Measurements from ENCODE around the gene QDPR.

Gene QDPR

DNA sequence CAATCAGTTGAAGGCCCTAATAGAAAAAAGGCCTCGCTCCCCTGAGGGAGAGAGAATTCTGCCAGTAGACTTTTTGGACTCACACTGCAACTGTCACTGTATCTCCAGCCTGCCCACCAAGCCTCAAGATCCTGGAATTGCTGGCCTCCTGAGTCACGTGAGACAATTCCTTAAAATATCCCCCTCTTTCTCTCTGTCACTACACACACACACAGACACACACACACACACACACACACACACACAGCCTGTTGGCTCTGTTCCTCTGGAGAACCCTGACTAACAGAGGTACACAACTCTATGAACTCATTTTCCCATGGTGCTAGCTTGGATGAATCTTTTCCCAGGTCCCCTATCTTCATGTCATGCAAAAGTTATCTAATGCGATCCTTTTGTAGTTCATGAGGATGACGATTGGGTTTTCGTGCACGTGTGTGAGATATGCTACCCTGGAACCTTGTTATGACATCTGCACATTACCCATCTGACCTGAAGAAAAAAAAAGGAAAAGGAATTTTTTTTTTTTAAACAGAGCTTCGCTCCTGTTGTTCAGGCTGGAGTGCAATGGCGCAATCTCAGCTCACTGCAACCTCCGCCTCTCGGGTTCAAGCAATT, 16.8 kb upstream of the QDPR start:
- no peak for DNase-seq (ENCODE audit: low read depth in 2 of 2, low spot score in 1 of 2)

DNA sequence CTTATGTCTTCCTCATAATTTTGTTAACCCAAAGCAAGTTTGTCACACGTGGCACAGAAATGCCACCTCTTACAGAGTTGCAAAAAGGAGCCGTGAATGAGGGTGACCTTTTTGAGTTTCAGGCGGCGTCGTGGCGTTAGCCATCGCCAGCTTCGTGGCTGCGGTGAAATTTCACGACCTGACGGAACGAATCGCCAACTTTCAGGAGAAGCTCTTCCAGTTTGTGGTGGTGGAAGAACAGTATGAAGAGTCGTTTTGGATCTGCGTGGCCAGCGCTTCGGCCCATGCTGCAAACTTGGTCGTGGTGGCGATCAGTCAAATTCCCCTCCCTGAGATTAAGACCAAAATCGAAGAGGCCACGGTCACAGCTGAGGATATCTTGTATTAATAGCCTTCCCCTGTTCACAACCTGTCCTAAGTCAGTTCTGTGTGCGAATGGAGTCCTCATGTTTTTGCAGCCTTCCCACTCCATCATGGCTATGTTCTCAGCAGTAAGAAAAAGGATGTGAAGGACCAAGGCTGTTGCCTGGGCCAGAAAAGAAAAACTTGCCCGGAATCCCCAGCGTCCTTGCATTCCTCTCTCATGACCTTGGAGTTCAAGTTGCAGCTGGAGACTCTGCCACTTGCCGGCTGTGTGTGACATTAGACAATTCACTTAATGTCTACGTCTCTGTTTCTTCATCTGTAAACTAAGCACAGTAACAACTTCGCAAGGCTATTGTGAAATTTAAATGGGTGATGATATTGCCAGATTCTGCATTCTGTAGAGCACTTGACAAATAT, 15.0 kb upstream of the QDPR start:
- no peak for DNase-seq (ENCODE audit: low read depth in 2 of 2, low spot score in 1 of 2)

DNA sequence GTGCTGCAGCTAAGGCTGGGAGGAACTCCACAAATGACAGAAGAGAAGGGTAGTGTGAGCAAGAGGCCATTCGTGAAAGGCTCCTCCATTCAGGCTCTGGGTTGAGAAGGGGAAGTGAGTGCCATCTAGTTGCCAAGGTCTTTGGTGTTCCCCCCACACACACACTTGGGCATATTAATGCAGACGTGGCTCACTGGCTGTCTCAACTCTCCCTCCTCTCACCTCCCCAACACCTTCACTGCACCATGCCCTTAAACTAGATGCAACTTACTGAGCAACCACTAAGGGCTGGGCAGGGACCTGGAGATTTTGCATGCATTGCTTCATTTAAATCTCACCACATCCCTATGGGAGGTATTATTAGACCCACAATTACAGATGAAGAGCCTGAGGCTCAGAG, 11.8 kb upstream of the QDPR start:
- no peak for DNase-seq (ENCODE audit: low read depth in 2 of 2, low spot score in 1 of 2)

DNA sequence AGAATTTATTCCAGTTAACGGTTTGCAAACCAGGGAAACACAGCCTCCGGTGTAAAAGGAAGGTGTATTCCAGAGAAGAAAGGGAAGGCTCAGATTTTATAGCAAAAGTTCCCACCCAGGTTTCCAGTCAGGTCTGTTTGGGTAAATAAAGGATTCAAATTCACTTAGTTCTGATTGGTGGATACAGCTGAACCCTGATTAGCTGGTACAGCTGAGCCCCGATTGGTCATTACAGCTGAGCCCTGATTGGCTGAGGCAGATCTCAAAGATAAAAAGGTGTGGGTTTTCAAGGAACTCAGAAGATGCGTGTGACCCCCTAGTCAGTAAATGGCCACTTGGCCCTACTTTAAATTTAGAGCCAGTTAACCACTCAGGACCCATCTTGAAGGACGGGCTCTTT, 9.7 kb upstream of the QDPR start:
- DNase-seq (ENCODE audit: low read depth in 2 of 2, low spot score in 1 of 2) = no peak

DNA sequence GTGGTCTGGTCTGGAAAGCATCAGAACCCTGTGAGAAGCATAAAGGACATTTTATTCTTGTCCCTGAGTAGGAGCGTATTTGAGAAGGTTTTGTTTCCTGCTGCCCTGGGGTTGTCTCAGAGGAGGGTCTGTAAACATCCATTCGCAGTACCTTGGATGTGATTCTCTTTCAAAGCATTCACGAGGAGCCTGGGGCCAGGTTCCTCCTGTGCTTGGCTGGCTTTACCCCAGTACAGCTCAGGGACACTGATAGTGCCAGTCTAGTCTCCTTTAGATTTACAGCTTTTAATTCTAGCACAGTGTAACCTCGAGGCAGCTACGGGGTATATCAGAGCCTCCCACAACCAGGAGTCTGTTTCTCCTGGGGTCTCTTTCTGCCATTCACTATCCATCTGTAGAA, 5.8 kb upstream of the QDPR start:
- no peak for DNase-seq (ENCODE audit: low read depth in 2 of 2, low spot score in 1 of 2)

DNA sequence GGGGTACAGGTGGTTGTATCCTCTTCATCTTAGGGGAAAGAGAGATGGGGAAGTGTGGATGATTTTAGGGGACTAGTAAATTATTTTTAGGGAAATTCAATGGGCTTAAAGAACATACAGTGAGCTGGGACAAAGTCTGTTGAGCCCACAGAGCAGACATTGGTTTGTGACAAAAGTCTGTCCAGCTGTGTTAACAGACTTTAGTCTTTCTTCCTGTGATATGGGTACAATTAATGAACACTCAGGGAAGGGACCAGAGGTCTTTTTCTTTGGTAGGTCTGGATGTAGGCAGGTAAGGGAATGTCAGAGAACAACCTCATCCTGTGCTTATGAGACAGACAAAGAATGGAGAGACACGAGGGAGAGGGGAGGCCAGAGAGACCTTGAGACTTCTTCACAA, 5.1 kb upstream of the QDPR start:
- no peak for DNase-seq (ENCODE audit: low read depth in 2 of 2, low spot score in 1 of 2)

DNA sequence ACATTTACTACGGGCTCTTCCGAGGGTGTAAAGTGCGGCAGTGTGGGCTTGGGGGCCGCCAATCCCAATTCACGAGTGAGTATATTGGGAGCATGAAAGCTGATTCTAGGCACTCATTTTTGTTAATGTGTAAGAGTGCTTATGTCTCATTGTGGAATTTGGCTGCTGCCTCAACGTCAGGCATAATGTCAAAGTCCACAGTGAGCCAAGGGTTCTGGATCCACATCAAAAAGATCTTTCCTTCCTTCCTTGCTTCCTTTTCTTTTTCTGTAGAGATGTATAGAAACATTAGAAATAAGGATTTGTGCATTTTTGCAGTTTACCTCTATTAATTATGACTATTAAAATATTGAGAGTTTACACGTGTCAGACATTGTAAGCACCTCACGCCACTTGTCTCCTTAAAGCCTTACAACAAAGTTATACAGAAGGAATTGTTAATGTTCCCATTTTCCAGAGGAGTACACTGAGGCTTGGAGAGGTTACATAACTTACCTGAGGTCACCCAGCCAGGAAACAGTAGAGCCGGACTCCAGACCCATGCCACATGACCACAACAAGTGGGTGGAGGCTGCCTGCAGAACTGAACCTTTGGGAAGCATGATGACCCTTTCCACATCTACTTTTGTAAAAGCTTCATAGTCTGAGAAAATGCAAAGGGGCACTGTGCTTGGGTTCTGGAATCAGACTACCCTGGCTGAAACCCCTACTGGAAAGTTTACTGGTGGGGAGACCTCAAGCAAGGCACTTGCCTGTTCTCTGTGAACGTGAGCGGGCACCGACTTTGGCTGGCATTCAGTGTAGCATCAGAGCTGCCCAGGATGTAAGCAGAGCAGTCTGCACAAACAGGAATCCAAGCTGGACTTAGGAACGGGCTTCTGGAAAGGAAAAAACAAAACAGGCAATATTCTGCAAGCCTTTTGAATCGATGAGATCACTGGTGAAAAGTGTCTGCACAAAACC, 3.8 kb upstream of the QDPR start:
- no peak for DNase-seq (ENCODE audit: low read depth in 2 of 2, low spot score in 1 of 2)

DNA sequence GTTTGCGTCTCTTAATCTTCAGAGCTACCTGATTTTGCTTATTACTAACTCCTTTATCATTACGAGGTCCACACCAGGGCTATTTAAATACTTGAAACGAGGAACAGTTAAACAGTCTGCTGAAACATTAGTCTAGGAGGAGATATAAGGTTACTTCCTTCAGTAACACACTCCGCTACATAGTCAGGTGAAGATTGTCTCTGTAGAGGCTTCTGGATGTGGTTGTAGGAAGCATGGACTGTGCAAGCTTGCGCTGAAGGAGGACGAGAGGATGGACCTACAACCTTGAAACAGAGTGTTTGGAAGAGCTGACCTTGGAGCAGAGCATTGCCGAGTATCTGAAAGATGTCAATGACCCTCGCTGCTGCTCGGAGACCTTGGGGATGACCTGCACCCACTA, 3.0 kb upstream of the QDPR start, which contains the start of gene CLRN2:
TSS of gene CLRN2 (plus strand) at position 301 of the 400 bp plus-strand sequence. CDS start 102 bp downstream, outside the sequence.
- no peak for DNase-seq (ENCODE audit: low read depth in 2 of 2, low spot score in 1 of 2)

DNA sequence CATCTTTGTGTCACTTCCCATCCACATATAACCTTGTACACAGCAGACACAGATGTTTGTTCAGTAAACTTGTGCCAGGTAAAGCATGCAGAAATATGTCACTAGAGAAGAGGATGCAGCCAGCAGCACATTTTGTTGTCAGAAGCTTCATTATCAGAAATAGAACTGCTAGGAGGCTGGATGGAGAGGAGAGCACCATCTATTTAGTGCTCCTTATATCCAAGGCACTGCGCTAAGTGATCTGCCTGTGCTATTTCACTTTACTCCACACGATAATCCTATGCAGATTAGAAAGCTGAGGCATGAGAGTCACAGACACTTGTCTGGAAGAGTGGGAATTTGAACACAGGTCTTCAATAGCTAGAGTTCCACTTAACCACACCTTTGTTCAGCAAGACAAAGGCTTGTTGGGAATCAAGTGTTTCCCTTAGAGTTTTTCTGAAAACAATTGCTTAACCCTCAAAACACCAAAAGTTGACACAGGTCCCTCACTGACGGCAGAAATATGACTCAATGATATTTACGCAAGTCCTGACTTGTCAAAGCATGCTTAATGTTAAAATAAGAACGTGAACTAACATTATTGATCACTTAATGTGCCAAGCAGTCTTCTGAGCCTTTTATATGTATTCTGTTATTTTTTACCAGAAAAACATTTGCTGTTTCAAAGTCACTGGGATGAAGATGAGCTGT, 1.2 kb upstream of the QDPR start:
- DNase-seq (ENCODE audit: low read depth in 2 of 2, low spot score in 1 of 2) = no peak

DNA sequence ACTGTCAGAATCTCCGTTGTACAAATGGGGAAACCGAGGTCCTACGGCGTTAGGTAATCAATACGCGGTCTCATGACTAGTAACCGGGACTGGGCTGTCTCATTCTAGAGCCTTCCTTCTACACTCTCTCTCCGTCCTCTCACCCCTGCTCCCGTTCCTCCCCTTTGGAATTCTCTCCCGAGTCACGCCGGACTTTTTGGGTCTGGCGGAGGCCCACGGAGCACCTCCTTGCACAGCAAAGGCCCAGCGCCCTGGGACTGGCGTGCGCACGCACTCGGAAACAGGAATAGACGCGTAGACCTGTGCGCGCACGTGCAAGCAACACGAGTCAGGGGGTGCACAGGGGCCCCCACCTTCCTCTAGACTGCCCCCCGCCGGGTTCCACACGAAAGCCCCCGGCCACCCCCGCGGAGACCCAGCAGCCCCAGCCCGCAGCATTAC, 361 bp downstream of the QDPR start:
- DNase-seq (ENCODE audit: low read depth in 2 of 2, low spot score in 1 of 2) = peak; percentile 11 to 17

DNA sequence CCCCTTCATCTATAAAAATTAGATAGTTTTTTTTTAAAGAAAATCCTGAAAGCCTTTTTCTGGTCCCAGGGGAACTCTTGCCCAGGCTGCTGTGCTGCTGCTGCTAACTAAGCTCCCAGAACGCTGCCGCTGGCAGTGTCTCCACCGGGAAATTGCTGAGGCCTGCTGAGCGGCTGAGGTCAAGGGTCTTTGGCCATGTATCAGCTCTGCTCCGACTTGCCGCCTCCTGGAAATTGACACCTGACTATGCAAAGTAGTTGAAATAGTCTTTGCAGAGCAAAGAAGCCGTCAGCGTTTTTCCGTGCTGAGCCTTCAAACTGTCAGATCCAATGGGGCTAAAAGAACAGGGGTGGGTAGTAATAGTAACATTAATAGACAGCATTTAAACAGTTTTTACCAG, 839 bp downstream of the QDPR start:
- no peak for DNase-seq (ENCODE audit: low read depth in 2 of 2, low spot score in 1 of 2)

DNA sequence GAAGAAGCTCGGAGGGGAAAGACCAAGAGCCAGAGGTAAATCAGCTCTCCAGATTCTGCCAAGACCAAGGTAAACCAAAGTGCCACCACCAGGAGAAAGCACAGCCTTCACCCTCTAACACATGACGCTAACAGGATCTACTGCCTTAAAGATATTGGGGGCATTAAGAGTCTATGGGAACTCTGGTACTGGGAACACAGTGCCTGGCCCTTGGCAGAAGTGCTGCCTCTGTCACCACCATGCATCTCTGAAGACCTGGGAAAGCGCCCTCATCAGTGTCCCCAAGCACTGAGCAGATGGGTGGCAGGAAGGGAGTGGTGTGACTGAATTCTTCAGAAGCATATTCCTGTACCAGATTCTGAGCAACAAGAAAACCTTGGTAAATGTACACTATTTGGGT, 1.3 kb downstream of the QDPR start:
- no peak for DNase-seq (ENCODE audit: low read depth in 2 of 2, low spot score in 1 of 2)

DNA sequence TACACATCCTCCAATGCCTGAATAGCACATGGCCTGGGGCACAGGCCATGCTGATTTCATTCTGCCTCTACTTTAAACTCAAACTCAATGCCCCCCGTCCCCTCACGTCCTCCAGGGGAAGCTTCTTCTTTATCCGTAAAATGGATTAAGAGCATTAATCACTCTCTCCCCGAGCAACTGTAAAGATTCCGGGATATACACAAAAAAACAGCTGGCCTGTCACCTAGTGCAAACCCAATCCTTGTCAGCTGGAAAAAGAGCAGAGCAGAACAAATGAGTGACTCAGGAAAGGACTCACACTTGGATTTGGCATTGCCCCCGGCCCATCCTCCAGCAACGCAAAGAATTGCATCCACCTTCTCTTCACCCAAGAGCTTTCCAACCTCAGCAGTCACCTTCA, 7.8 kb downstream of the QDPR start:
- no peak for DNase-seq (ENCODE audit: low read depth in 2 of 2, low spot score in 1 of 2)

DNA sequence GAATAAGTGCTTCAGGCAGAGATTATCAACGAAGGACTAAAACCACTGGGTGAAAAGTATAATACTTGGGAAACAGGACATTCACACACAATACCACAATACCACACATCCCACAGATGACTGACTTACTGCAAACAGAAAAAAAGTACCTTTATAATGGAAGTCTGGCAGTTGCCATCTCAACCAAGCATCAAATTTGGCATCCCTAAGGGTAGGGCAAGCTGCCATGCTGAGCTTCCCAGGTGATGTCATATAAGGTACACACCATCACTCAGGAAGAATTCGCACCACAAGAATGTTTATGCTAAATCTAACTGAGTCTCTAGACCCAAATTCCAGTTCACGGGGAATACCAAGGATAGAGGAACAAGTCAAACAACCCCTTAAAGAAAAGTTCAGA, 9.1 kb downstream of the QDPR start:
- no peak for DNase-seq (ENCODE audit: low read depth in 2 of 2, low spot score in 1 of 2)

DNA sequence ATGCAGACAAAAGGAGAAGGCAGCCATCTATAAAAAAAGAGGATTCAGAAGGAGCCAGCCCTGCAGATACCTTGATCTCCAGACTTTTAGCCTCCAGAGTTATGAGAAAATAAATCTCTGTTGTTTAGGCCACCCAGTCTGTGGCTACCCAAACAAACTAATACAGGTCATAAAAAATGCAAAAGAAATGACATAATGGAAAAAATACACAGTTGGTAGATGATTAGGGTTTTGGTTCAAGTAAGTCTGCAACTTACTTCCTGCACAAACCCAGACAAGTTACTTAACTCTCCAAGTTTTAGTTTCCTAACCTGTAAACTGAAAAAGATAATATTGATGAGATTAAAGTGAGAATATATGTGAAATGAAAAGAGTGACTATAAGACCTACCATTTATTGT, 11.3 kb downstream of the QDPR start:
- no peak for DNase-seq (ENCODE audit: low read depth in 2 of 2, low spot score in 1 of 2)

DNA sequence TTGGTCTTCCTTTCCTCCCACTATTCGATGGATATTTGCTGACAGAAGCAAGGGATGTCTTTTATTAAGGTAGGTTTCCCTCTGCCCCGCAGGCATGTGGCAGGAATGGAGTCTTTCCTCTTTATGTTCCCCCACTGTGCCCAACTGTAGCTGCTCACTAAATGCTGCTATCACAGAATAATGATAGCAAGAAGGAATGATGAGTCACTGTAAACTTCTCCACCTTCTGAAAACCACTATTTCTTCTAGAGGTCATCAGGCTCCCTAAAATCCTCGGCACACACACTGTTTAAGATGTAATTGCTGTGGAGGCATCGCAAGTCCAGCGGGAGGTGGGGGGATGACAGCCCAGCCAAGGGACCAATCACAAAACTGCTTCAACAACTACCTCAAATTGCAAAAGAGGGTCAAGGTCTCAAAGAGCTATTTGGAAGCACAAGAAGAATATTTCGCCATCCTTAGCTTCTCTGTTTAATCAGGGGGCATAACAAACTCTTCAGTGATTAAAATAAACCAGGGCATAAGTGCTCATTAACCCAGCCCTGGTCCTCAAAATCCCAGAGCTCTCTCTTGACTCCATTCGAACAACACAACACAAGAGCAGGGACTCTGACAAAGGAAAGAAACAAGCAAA, 13.9 kb downstream of the QDPR start:
- no peak for DNase-seq (ENCODE audit: low read depth in 2 of 2, low spot score in 1 of 2)

DNA sequence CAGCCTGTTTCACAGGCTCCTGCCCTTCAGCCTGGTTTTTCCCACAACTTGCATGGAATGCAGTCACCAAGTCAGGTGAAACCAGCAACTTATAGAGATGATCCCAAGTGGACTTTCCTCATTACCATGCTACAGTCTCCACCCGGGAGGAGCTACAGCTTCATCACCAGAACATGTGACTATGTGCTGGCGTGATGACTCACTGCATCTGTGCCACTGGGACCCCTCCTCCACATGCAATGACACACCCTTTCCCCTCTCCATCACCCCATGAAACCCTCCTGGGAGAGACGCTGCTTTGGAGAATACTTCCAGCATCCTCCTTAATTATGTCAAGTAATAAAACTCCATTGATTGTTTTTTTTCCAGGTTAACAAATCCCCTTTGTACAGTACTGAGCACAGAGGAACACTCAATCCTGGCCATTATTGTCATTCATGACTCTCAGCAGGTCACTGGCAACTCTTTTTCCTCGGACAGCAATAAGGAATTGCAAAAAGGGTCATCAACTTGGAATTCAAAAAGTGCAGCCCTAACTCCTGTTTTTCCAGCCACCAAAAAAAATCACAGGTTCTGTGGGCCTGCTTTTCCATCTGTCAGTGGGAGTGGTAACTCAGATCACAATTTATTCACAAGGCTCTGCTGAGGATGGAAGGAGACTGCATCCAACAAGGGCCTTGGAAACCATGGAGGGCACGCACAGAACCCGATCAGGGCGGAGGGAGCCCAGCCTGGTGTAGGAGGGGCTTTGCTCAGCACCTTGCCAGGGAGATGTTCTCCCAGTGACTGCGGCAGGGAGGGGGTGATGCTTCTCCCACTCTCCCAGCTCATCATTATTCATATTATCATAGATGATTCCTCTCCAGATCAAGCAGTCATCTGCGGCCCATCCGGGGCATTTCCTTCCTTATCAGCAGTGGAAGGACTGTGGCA, 17.4 kb downstream of the QDPR start:
- no peak for DNase-seq (ENCODE audit: low read depth in 2 of 2, low spot score in 1 of 2)

DNA sequence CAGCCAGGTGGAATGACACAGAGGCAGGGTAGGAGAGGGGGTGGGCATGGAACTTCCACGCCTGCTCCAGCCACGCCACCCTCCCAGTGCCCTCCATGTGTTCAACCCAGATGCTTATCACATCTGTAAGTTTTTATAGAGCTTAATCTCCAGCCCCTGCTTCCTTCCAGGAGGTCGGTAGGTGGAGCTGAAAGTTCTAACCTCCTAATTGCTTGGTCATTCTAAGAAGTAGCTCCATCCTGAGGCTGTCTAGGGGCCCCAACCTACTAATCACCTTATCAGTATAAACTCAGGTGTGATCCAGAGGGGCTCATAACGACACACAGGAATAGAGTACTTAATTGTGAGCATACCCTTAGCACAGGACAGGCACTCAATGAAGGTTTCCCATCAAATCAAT, 18.3 kb downstream of the QDPR start:
- DNase-seq (ENCODE audit: low read depth in 2 of 2, low spot score in 1 of 2) = no peak

DNA sequence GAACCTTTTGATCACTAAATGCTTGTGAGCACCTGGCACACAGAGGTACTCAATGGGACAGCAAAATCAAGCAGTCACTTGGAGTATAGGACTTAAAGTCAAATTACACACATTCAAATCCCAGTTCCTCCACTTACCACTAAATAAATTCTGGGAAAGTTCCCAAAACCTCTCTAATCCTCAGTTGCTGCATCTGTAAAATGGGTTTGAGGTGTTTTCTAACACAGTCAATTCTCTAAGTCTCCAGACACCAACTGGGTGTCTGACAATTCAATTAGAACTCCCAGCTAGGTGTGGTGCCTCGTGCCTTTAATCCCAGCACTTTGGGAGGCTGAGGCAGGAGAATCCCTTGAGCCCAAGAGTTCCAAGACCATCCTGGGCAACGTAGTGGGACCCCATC, 19.0 kb downstream of the QDPR start:
- DNase-seq (ENCODE audit: low read depth in 2 of 2, low spot score in 1 of 2) = no peak

Measured in stimulated activated CD8-positive, alpha-beta memory T cell treated with anti-CD3 and anti-CD28 coated beads, Interleukin-4, amount 100 ng/mL, for 4 hours (primary cell).